Esophagus muscularis mucosa (tissue), 4 donors: ENCODE data around the gene IMPACT. TPM values are rescaled to one million over a fixed set of nuclear protein-coding genes. Genes with fewer than 3 reads are reported as not detected.

Source experiments
- DNase-seq: peaks from one replicate; pipeline ENCODE4 v3.0.0-alpha.2; 2017; ENCODE audit errors: extremely low spot score
- H3K27ac ChIP-seq, 4 donors: fragments of 200-600 bp; sonication (generic); replicated peaks in 1 of 4; 1 replicate in 3 of 4; 2 replicates in 1 of 4; pipeline ENCODE4 v1.5.1; 2016 to 2019; ENCODE audit warnings: mild to moderate bottlenecking in 1 of 4
- H3K27me3 ChIP-seq, 4 donors: fragments of 200-600 bp; sonication (generic); one replicate each; pipeline versions ENCODE4 v1.5.1 to v1.6.0; 2016 to 2019
- H3K36me3 ChIP-seq, 4 donors: fragments of 200-600 bp; sonication (generic); one replicate each; pipeline ENCODE4 v1.5.1; 2016 to 2019
- H3K4me1 ChIP-seq, 4 donors: fragments of 200-600 bp; sonication (generic); one replicate each; pipeline ENCODE4 v1.5.1; 2016 to 2019
- H3K4me3 ChIP-seq, 4 donors: fragments of 200-600 bp; sonication (generic); 1 replicate in 2 of 4; 2 replicates in 2 of 4; pipeline ENCODE4 v1.5.1; 2016 to 2019; ENCODE audit warnings: mild to moderate bottlenecking in 4 of 4, moderate library complexity in 1 of 4
- H3K9me3 ChIP-seq, 4 donors: fragments of 200-600 bp; sonication (generic); 1 replicate in 3 of 4; 2 replicates in 1 of 4; pipeline ENCODE4 v1.5.1; 2016 to 2019
- CTCF ChIP-seq, 3 experiments: fragments of 200-600 bp in 2 of 3; fragments of 450-650 bp in 1 of 3; sonication (generic) in 2 of 3; IDR thresholded peaks; one replicate each; pipeline ENCODE4 v1.5.1; 2017 to 2019; ENCODE audit warnings: antibody characterized with exemption in 3 of 3, mild to moderate bottlenecking in 2 of 3, moderate library complexity in 1 of 3
- EP300 ChIP-seq: sonication (generic); formaldehyde crosslinking; IDR thresholded peaks from one replicate; pipeline ENCODE4 v1.6.1; 2017; ENCODE audit warnings: antibody characterized with exemption
- POLR2A ChIP-seq: fragments of 450-650 bp; IDR thresholded peaks from one replicate; pipeline ENCODE4 v1.6.1; 2017; ENCODE audit warnings: antibody characterized with exemption, moderate library complexity, mild to moderate bottlenecking, low read depth
- POLR2AphosphoS5 ChIP-seq, 2 donors: sonication (generic); formaldehyde crosslinking; IDR thresholded peaks; one replicate each; pipeline ENCODE4 v1.6.1; 2017; ENCODE audit warnings: antibody characterized with exemption in 2 of 2
- WGBS: methylation state at CpG from one replicate; pipeline ENCODE4 v1.1.5; 2018; 5-methylcytosine and 5-hydroxymethylcytosine counted together
- intact Hi-C: fragments of 100-400 bp; cut with DNase I; formaldehyde crosslinking; loops from one replicate; pipeline ENCODE4 v1.15.1; 2023
- total RNA-seq, 4 donors: library from RNA; depleted of rRNA; stranded (reverse); fragments of >200 nt; gene quantifications; one replicate each; pipeline versions ENCODE4 v1.1.0 to v1.2.1, GENCODE V29; 2016

The IMPACT gene
- total RNA-seq, 4 donors from 2014 or later = 16.2 to 18.5 (median 17.4) TPM

- WGBS = 80% methylated on average over 5 of the region's 5 CpGs
- H3K4me1 ChIP-seq = peaks cover 5% of the 10 kb centered on the region in 4 donors
Observed at GRCh38 chr18:24403076-24403475, 23.4 kb upstream of the IMPACT start.

GRCh38 chr18:24404591-24404990 is 21.9 kb upstream of the IMPACT start:
- WGBS = 91% methylated on average over 3 of the region's 3 CpGs

More at GRCh38 chr18:24403076-24403475, 23.4 kb upstream of the IMPACT start:
- no peaks in the 10 kb centered on the region for H3K36me3 ChIP-seq
- intact Hi-C loops = no loop called here
- no peak overlapping the region for H3K27ac ChIP-seq
- H3K27me3 ChIP-seq = peaks cover 0 to 11% (median 0%) of the 10 kb centered on the region in 4 donors
- no peaks in the 10 kb centered on the region for H3K9me3 ChIP-seq
- no peak for DNase-seq
- TF ChIP-seq POLR2A = no peak
- TF ChIP-seq CTCF (IDR thresholded peaks at IDR 0.05) = no peak
- no peak for TF ChIP-seq EP300
- no peak for TF ChIP-seq POLR2AphosphoS5 (IDR thresholded peaks at IDR 0.05)
- no peak overlapping the region for H3K4me3 ChIP-seq

GRCh38 chr18:24408496-24408895 is 18.0 kb upstream of the IMPACT start:
- H3K4me1 ChIP-seq = no peaks in the 10 kb centered on the region
- H3K36me3 ChIP-seq = no peaks in the 10 kb centered on the region
- no peaks in the 10 kb centered on the region for H3K9me3 ChIP-seq
- no peak overlapping the region for H3K27ac ChIP-seq
- peaks cover 0 to 11% (median 0%) of the 10 kb centered on the region in 4 donors for H3K27me3 ChIP-seq
- H3K4me3 ChIP-seq = no peak overlapping the region
- no peak for DNase-seq
- intact Hi-C loops = no loop called here
- WGBS = 94% methylated on average over 2 of the region's 2 CpGs
- TF ChIP-seq CTCF (IDR thresholded peaks at IDR 0.05) = no peak
- no peak for TF ChIP-seq POLR2AphosphoS5 (IDR thresholded peaks at IDR 0.05)
- no peak for TF ChIP-seq POLR2A
- TF ChIP-seq EP300 = no peak

More at GRCh38 chr18:24404591-24404990, 21.9 kb upstream of the IMPACT start:
- Histone ChIP-seq H3K27me3 (peaks cover 0 to 11% (median 0%) of the 10 kb centered on the region in 4 donors), H3K4me3 (no peak overlapping the region), H3K4me1 (no peaks in the 10 kb centered on the region), H3K36me3 (no peaks in the 10 kb centered on the region), H3K9me3 (no peaks in the 10 kb centered on the region), H3K27ac (no peak overlapping the region)
- DNase-seq = no peak
- intact Hi-C loops = no loop called here
- TF ChIP-seq CTCF (IDR thresholded peaks at IDR 0.05) (no peak), POLR2A (no peak), EP300 (no peak), POLR2AphosphoS5 (IDR thresholded peaks at IDR 0.05) (no peak)

- DNase-seq = no peak
- H3K36me3 ChIP-seq = no peaks in the 10 kb centered on the region
- H3K27me3 ChIP-seq = peaks cover 0 to 14% (median 0%) of the 10 kb centered on the region in 4 donors
- no peak overlapping the region for H3K27ac ChIP-seq
- no peaks in the 10 kb centered on the region for H3K4me1 ChIP-seq
- no peak for TF ChIP-seq EP300
- TF ChIP-seq CTCF (IDR thresholded peaks at IDR 0.05) = peak in 1 of 3 experiments; percentile 14
- 81% methylated on average over 2 of the region's 2 CpGs for WGBS
- intact Hi-C loops = no loop called here
- no peak overlapping the region for H3K4me3 ChIP-seq
- no peaks in the 10 kb centered on the region for H3K9me3 ChIP-seq
Observed at GRCh38 chr18:24413148-24413547, 13.3 kb upstream of the IMPACT start.

GRCh38 chr18:24414349-24415003 is 12.0 kb upstream of the IMPACT start:
- Histone ChIP-seq H3K4me1 (no peaks in the 10 kb centered on the region), H3K4me3 (no peak overlapping the region), H3K27me3 (peaks cover 0 to 27% (median 0%) of the 10 kb centered on the region in 4 donors), H3K27ac (no peak overlapping the region), H3K9me3 (no peaks in the 10 kb centered on the region), H3K36me3 (no peaks in the 10 kb centered on the region)
- 87% methylated on average over 3 of the region's 3 CpGs for WGBS
- TF ChIP-seq POLR2A (no peak), CTCF (IDR thresholded peaks at IDR 0.05) (no peak), POLR2AphosphoS5 (IDR thresholded peaks at IDR 0.05) (no peak), EP300 (no peak)
- peak; percentile 14 for DNase-seq
- intact Hi-C loops = no loop called here
